NCI-H748 treated with DMSO at 0.1 percent for 48 hours (cell line): ENCODE results near the gene ZNF268.
"Not testable (repeated sequence)": the region's sequence is repeated elsewhere in the genome, so short reads cannot be mapped to it uniquely, and the experiment has no call there.

Source experiments
- DNase-seq: peaks from one replicate; lab custom pipeline; 2025; lab: John Stamatoyannopoulos, UW

The ZNF268 gene

DNA sequence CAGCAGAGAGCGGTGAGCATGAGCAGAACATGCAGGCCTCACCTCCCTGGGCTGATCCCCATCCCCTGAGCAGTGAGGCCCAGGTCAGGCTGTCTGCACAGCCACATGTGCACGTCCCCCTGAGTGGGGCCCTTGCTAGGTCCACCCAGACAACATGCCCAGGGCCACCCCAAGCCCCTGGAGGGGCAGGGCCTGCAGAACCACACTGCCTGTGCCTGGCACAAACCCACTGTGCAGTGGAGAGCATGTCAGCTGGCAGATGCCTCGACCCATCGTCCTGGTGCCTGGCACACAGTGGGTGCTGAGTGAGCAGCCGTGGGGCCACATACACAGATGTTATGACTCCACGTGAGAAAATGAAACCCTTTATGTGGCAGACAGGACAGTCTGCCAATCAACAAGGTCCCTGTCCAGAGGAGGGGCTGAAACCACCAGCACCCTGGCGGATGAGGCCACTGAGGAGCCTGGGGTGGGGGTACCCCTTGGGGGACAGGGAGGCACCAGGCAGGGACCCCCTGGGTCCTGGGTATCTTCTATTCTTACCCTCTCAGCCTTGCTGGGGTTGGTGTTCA is 46.1 kb downstream of the ZNF268 start:
- DNase-seq, result no peak

DNA sequence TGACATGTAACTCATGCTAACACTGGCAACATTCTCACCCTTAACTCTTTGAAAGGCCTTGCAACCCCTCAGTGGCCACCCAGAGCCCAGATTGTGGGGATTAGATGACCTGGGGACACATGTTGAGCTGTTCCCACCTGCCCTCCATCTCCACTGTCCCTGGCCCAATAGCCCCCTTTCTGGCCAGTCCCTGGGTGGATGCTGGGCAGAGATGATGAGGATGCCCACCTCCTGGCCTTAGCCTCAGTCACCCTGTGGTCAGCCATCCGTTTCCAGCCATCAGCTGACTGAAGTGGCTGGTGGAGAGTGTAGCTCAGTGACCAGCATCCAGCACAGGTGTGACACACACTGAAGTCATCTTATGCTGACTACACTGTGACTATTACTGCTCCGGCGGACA is 49.7 kb downstream of the ZNF268 start:
- DNase-seq, result no peak

DNA sequence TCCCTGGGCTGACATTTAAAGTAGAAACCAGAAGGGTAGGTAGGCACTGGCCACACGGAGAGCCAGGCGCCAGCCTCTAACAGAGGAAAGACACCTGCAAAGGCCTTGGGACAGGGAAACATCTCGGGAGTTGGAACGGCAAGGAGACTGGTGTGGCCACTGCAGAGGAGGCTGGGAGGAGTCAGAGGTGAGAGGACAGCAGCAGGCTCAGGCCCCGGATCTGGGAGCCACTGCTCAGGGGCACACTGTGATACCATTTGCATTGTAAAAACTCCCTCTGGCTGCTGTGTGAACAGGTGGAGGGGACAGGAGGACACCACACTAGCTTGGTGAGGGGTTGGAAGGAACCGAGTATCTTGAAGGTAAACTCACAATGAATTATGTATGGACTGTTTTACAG is 51.7 kb downstream of the ZNF268 start:
- DNase-seq, result no peak

DNA sequence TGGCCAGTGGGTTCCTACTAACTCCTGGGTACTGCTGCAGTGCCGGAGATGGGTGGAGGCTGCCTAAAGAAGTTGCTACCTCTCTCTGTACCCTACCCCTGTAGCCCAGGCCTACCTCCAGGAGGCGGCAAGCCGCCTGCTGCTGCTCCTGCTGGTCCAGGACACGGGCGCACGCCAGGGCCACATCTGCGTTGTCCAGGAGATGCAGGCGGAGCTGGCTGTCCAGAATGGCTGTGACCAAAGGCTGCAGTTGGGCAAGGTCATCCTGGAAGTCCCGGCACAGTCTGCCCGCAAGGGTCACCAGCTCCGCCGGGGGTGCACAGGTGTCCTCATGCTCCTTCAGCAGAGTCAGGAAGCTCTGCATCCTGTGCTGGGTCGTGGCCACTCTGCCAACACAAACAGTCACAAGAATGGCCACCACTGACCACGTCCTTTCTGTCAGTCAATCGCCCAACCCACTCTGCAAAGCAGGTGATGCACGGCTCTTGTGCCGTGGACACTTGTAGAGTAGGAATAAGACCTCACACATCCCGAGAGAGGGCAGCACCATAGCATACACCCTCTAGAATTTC is 52.8 kb downstream of the ZNF268 start:
- DNase-seq, result no peak

DNA sequence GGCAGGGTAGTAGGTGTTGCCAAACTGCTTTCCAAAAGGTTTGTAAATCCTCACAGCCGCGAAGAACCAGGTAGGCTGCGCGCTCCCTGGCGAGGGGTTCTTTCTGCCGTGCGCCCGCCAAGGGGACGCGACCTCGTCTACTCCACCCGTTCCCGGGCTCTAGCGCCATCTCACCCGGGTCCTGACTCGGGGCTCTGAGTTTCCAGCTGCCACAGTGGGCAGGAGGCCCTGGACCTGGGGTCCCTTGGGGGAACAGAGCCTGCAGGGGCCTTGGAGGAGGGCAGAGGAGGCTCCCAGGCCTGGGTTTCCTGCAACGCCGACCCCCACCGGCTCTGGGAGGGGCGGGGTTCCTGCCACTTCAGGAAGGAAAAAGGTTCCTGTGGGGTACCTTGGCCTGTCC is 53.7 kb downstream of the ZNF268 start:
- DNase-seq, result no peak

DNA sequence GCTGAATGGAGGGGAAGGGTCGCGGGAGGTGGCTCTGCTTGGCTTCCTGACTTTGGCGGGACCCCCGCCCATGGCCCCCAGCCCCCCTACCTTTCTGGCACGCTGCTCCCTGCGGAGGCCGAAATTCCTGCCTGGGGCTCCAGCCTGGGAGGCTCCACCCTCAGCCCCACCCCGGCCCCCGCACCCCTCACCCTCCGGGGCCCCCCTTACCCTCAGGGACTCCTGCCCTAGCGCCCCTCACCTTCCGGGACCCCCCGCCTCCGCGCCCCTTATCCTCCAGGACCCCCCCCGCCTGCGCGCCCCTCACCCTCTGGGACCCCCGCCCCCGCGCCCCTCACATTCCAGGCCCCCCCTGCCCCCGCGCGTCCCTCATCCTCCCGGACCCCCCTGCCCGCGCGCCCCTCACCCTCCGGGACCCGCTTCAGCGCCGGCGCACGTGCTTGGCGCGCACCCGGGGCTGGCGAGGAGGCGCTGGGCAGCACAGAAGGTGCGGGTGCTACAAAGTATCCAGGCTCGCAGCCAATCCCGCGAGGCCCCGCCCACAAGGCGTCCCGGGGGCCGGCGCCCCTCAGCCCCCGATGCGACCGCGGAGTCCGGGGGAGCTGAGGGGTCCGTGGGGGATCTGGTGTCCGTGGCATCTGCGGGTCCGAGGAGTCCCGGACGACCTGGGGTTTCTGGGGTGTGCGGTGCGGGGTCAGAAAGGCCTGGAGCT is 54.3 kb downstream of the ZNF268 start, which contains the start of gene ANHX:
Gene ANHX (minus strand): TSS at position 477 of the 712 bp plus-strand sequence. CDS start 1,521 bp downstream, outside the sequence.
- DNase-seq, result no peak

DNA sequence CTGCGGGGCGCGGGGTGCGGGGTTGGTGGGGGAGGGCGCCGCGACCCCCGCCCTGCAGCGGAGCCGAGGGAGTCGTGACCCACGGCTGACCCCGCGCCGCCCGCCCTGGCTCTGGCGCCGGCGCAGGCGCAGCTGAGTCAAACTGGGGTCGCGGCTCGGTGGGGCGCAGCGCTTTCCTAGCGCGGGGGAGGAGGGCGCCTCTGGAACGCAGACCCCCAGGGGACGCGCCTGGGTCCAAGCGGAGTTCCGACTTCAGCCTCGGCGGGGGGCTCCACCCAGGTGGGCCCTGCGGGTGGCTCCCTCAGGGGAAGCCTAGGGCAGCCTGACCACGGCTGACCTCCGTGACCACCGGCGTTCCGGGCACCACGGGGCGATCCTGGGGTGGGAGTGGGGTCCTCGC is 54.8 kb downstream of the ZNF268 start:
- DNase-seq, result no peak

DNA sequence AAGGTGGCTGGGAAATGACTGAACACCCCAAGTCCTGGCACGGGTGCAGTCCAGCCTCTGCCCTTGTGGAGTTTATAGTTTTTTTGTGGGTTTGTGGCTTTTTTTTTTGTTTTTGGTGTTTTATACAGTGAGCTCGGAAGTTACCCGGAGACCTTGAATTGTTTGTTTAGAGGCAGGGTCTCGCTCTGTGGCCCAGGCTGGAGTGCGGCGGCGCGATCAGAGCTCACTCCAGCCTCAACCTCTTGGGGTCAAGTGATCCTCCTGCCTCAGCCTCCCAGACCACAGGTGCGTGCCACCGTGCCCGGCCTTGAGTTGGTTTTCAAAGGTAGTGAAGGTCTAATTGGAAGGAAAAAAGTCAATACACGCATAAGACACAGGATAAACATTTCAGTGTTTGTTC is 55.3 kb downstream of the ZNF268 start:
- DNase-seq, result no peak

DNA sequence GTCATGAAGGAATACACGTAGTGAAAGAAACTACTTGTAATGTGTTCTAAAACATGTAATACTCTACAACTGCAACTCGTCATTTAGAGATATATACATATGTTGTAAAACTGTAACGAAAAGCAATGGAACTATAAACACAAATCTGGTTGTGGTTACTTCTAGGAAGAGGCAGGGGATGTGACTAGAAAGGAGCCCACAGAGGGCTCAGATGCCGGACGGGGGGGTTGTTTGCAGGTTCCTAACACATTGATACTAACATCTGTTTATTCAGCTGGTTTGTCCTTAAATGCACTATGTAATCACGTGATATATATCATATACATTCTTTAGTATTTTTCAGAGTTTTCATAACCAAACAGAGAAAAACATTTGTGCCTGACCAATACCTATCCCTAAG is 70.4 kb downstream of the ZNF268 start:
- DNase-seq, result no peak

DNA sequence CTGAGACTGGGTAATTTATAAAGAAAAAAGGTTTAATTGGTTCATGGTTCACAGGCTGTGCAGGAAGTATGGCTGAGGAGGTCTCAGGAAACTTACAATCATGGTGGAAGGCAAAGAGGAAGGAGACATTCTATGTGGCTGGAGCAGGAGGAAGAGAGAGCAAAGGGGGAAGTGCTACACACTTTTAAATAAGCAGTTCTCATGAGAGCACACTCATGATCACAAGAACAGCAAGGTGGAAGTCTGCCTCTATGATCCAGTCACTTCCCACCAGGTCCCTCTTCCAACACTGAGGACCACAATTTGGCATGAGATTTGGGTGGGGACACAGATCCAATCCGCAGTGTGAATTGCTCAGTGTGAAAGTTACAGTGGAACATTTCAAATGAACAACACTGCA is 74.5 kb downstream of the ZNF268 start:
- not testable (repeated sequence) for DNase-seq

DNA sequence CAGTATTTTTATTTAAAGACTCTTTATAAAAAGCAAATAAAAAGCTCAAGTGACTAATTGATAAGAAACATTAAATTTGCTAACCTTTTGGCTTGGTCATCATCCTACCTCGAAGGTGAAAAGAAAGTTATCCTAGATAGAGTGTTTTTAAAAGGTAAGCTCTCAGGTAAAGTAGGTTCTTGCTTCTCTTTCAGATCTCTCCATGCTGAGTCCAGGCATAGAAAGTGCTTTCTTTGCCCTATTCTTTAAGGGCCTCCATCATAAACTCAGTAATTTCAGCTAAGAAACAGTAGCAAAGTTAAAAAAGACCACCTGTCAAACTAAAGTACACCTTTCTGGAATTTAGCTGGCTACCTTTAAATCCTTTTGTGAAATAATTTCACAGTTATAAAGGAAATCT is 75.0 kb downstream of the ZNF268 start:
- no peak for DNase-seq

DNA sequence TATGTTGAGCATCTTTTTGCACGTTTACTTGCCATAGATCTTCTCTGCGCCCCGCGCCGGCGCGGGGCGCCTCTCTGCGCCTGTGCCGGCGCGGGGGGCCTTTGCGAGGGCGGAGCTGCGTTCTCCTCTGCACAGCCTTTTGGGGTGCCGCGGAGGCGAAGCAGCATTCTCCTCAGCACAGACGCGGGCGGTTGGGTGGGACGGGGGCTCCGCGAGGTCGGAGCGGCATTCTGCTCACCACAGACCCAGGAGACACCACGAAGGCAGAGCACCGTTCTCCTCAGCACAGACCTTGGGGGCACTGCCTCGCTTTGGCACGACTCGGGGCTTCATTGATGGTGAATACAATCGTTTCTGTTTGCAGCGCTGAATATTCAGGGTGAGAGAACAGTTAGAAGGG is 82.9 kb downstream of the ZNF268 start:
- DNase-seq, result no peak
